Natural killer cell (primary cell): Measurements from ENCODE around the gene PACRG. TPM values are rescaled to one million over a fixed set of nuclear protein-coding genes. Genes with fewer than 3 reads are reported as not detected.
A peak's percentile ranks its signal among the peaks of the same experiment; 100 is the strongest.

Experiments used
- ATAC-seq, 3 donors: fragments of 150-1000 bp in 2 of 3; fragments of 200-7000 bp in 1 of 3; cut with Tn5 transposase; 1 replicate in 1 of 3; 2 replicates in 2 of 3; pipeline ENCODE4 v1.10.0; 2021; ENCODE audit warnings: mild to moderate bottlenecking in 2 of 3, moderate library complexity in 2 of 3
- DNase-seq, 2 donors: peaks; one replicate each; pipeline versions ENCODE4 v3.0.0 to v3.0.0-alpha.2; 2013 to 2021; ENCODE audit warnings: mixed read lengths in 1 of 2
- H3K27ac ChIP-seq: one replicate; pipeline ENCODE4 v1.5.1; 2013; ENCODE audit warnings: mild to moderate bottlenecking, low read length
- H3K27me3 ChIP-seq: one replicate; pipeline ENCODE4 v1.6.1; 2013; ENCODE audit warnings: low read length; ENCODE audit not compliant: control insufficient read depth, insufficient read depth
- H3K36me3 ChIP-seq: one replicate; pipeline ENCODE4 v1.6.1; 2013; ENCODE audit warnings: low read length; ENCODE audit not compliant: control insufficient read depth, insufficient read depth
- H3K4me1 ChIP-seq: one replicate; pipeline ENCODE4 v1.6.1; 2013; ENCODE audit warnings: low read length; ENCODE audit not compliant: control insufficient read depth, insufficient read depth
- H3K4me3 ChIP-seq: one replicate; pipeline ENCODE4 v1.5.1; 2013; ENCODE audit warnings: low read length
- H3K9me3 ChIP-seq: one replicate; pipeline ENCODE4 v1.6.1; 2013; ENCODE audit warnings: low read length; ENCODE audit not compliant: control insufficient read depth, insufficient read depth
- H3K27ac Mint-ChIP-seq, 2 donors: one replicate each; pipeline ENCODE4 v1.8.0; 2022; ENCODE audit warnings: mild to moderate bottlenecking in 2 of 2, mixed read lengths in 2 of 2, moderate library complexity in 1 of 2
- H3K27me3 Mint-ChIP-seq, 2 donors: one replicate each; pipeline ENCODE4 v1.8.0; 2022; ENCODE audit warnings: low read depth in 2 of 2, mixed read lengths in 2 of 2
- H3K36me3 Mint-ChIP-seq: one replicate; pipeline ENCODE4 v1.8.0; 2022; ENCODE audit warnings: mixed read lengths
- H3K4me1 Mint-ChIP-seq, 2 donors: one replicate each; pipeline ENCODE4 v1.8.0; 2022; ENCODE audit warnings: mixed read lengths in 2 of 2
- H3K4me3 Mint-ChIP-seq: one replicate; pipeline ENCODE4 v1.8.0; 2022; ENCODE audit warnings: mild to moderate bottlenecking, moderate library complexity, mixed read lengths
- H3K9me3 Mint-ChIP-seq, 2 donors: one replicate each; pipeline ENCODE4 v1.8.0; 2022; ENCODE audit warnings: mixed read lengths in 2 of 2
- WGBS: methylation state at CpG from one replicate; pipeline ENCODE4 v1.1.7; 2013; ENCODE audit warnings: missing lambda C conversion rate; ENCODE audit not compliant: insufficient coverage; 5-methylcytosine and 5-hydroxymethylcytosine counted together
- intact Hi-C: fragments of 100-400 bp; cut with micrococcal nuclease; formaldehyde crosslinking; loops from one replicate; pipeline ENCODE4 v1.14.2; 2022
- total RNA-seq, 4 donors: library from RNA; stranded (reverse); fragments of 120-200 nt in 1 of 4; gene quantifications; one replicate each; pipeline versions ENCODE4 v1.2.3 to v1.2.4, GENCODE V29; 2013 to 2022
- TF ChIP-seq, protein P1 (sequence below): fragments of 200-600 bp; IDR thresholded peaks from one replicate; pipeline ENCODE4 v1.8.0; 2022; ENCODE audit warnings: antibody characterized with exemption

Gene PACRG
- total RNA-seq, 3 donors from 2014 or later (not counting 1 experiment from before 2014, with no cell fraction given): 0.52 TPM; not detected in 2

DNA sequence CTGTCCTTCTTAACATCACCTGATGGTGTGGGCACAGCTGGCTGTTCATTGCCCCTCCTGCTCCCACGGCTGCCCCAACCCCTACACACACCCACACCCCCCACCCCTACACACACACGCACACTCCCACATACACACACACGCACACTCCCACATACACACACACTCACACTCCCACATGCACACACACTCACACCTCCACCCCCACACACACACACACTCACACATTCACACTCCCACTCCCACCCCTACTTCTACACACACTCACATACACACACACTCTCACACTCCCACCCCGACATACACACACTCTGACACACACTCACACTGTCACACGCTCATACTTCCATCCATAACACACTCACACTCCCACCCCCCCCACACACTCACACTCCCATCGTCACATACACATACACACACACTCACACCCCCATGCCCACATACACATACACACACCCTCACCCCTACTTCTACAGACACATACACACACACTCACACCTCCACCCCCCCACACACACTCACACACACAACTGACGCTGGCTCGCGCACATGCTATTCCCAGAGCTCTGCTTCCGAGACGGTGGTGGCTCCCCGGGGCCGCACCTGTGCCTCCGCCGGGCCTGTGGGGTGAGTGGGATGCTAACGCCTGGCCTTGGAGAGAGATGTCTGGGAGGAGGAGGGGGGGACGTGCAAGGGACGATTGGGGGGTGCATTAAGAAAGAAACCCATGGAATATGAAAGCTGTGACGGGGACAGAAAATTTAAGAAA lies 512.0 kb downstream of the PACRG start:
- Histone ChIP-seq H3K9me3 (no peaks in the 10 kb centered on the region), H3K27me3 (no peaks in the 10 kb centered on the region), H3K36me3 (no peaks in the 10 kb centered on the region), H3K4me1 (no peaks in the 10 kb centered on the region), H3K4me3 (no peak overlapping the region), H3K27ac (no peak overlapping the region)
- intact Hi-C loops: no loop called here
- no peak overlapping the region for H3K27ac Mint-ChIP-seq
- ATAC-seq (peak in 1 of 3 donors; percentile 35), DNase-seq (no peak)
- no peak overlapping the region for H3K4me3 Mint-ChIP-seq
- H3K4me1 Mint-ChIP-seq: no peaks in the 10 kb centered on the region
- 92% methylated on average over 19 of the region's 19 CpGs for WGBS
- TF ChIP-seq, protein P1, sequence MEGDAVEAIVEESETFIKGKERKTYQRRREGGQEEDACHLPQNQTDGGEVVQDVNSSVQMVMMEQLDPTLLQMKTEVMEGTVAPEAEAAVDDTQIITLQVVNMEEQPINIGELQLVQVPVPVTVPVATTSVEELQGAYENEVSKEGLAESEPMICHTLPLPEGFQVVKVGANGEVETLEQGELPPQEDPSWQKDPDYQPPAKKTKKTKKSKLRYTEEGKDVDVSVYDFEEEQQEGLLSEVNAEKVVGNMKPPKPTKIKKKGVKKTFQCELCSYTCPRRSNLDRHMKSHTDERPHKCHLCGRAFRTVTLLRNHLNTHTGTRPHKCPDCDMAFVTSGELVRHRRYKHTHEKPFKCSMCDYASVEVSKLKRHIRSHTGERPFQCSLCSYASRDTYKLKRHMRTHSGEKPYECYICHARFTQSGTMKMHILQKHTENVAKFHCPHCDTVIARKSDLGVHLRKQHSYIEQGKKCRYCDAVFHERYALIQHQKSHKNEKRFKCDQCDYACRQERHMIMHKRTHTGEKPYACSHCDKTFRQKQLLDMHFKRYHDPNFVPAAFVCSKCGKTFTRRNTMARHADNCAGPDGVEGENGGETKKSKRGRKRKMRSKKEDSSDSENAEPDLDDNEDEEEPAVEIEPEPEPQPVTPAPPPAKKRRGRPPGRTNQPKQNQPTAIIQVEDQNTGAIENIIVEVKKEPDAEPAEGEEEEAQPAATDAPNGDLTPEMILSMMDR: no peak
- H3K27me3 Mint-ChIP-seq: peaks cover 6% of the 10 kb centered on the region in 2 donors
- no peaks in the 10 kb centered on the region for H3K9me3 Mint-ChIP-seq
- H3K36me3 Mint-ChIP-seq: no peaks in the 10 kb centered on the region

DNA sequence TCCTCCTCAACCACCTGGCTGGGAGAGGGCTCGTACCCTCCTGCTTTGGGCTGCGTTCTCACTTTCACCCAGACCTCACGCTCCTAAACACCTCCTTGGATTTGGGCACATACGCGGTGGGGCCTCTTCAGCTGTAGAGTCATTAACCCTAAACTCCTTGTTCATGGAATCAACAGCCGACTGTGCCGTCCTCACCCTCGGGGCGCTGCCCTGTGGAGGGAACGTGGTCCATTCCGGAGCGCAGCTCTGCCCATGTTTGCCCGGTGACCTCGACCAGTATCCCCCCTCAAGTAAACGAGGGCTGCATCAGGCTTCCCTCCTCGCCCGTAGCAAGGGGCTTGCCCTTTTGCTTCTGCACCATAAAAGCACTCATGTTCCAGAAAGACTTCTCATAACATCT lies 512.8 kb downstream of the PACRG start:
- Histone ChIP-seq H3K4me3 (no peak overlapping the region), H3K36me3 (no peaks in the 10 kb centered on the region), H3K27ac (no peak overlapping the region), H3K9me3 (no peaks in the 10 kb centered on the region), H3K4me1 (no peaks in the 10 kb centered on the region), H3K27me3 (no peaks in the 10 kb centered on the region)
- TF ChIP-seq, protein P1: no peak
- no peaks in the 10 kb centered on the region for H3K9me3 Mint-ChIP-seq
- DNase-seq (no peak), ATAC-seq (no peak)
- H3K4me3 Mint-ChIP-seq: no peak overlapping the region
- WGBS: 93% methylated on average over 17 of the region's 17 CpGs
- no peaks in the 10 kb centered on the region for H3K4me1 Mint-ChIP-seq
- no peak overlapping the region for H3K27ac Mint-ChIP-seq
- intact Hi-C loops: no loop called here
- H3K27me3 Mint-ChIP-seq: peaks cover 6% of the 10 kb centered on the region in 2 donors
- no peaks in the 10 kb centered on the region for H3K36me3 Mint-ChIP-seq

DNA sequence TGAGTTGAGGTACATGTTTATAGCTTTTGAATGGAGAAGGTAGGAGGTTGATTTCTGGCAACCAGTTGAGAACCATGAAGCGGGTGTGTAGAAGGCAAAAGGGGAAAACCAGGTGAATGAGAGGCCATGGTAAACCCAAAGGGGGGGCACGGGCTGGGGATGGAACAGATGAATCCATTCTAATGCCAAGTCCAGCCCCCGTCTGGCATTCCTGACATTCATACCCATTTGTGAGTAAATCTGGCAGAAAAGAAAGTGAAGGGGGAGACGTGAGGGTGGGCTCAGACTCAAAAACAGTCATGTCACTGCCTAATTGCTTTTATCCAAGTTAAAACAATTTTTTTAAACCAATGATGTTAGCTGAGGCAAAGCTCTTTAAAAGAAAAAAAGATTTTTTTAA lies 513.9 kb downstream of the PACRG start:
- no peak overlapping the region for H3K27ac Mint-ChIP-seq
- no peaks in the 10 kb centered on the region for H3K9me3 Mint-ChIP-seq
- no peak overlapping the region for H3K4me3 Mint-ChIP-seq
- no peak for ATAC-seq
- Histone ChIP-seq H3K36me3 (no peaks in the 10 kb centered on the region), H3K27me3 (no peaks in the 10 kb centered on the region), H3K4me3 (no peak overlapping the region), H3K4me1 (no peaks in the 10 kb centered on the region), H3K9me3 (no peaks in the 10 kb centered on the region), H3K27ac (no peak overlapping the region)
- H3K27me3 Mint-ChIP-seq: peaks cover 6 to 10% of the 10 kb centered on the region in 2 donors
- no peaks in the 10 kb centered on the region for H3K36me3 Mint-ChIP-seq
- TF ChIP-seq, protein P1: no peak
- DNase-seq: no peak
- intact Hi-C loops: no loop called here
- H3K4me1 Mint-ChIP-seq: no peaks in the 10 kb centered on the region
- WGBS: 83% methylated on average over 3 of the region's 4 CpGs

DNA sequence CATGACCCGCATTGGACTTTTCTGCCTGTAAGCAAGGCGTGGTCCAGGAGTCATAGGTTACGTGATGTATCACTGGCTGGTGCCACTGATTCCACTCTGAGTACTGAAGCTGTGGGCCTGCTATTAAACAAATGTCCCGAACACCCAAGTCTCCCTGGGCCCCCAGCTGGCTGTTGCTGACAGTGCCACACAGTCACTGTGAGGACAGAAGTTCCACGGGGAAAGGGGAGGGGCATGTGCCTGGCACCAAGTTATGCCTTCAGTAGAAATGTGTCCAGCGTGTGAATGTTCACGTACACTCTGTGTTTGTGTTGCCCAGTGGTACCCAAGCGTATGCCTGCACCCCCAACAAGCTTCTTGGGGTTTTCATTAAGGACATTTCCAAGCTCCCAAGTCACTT lies 515.3 kb downstream of the PACRG start:
- Histone ChIP-seq H3K9me3 (no peaks in the 10 kb centered on the region), H3K27ac (no peak overlapping the region), H3K4me1 (no peaks in the 10 kb centered on the region), H3K4me3 (no peak overlapping the region), H3K36me3 (no peaks in the 10 kb centered on the region), H3K27me3 (no peaks in the 10 kb centered on the region)
- intact Hi-C loops: no loop called here
- TF ChIP-seq, protein P1: no peak
- Mint-ChIP-seq H3K27ac (no peak overlapping the region), H3K4me1 (no peaks in the 10 kb centered on the region), H3K4me3 (no peak overlapping the region), H3K36me3 (no peaks in the 10 kb centered on the region), H3K9me3 (no peaks in the 10 kb centered on the region), H3K27me3 (peaks cover 6 to 15% of the 10 kb centered on the region in 2 donors)
- 90% methylated on average over 8 of the region's 8 CpGs for WGBS
- ATAC-seq (no peak), DNase-seq (no peak)
